Measurements from ENCODE around the gene TEX53. TPM values are rescaled to one million over a fixed set of nuclear protein-coding genes. Genes with fewer than 3 reads are reported as not detected.

The TEX53 gene
- total RNA-seq, 1 donor from 2014 or later = not detected

- no peak overlapping the region for H3K4me3 ChIP-seq (ENCODE audit: low read depth, low read length)
- no peak for TF ChIP-seq CTCF (IDR thresholded peaks at IDR 0.05; ENCODE audit: insufficient read depth, low read length, poor library complexity, severe bottlenecking)
- no peaks in the 10 kb centered on the region for H3K27me3 ChIP-seq (ENCODE audit: control insufficient read depth, insufficient read depth, low read length)
- no peaks in the 10 kb centered on the region for H3K36me3 ChIP-seq (ENCODE audit: control insufficient read depth, insufficient read depth, low read length)
- DNase-seq (ENCODE audit: low read depth) = no peak
These were observed 13.7 kb downstream of the TEX53 start for GRCh38 chr9:114643896-114644295.

DNA sequence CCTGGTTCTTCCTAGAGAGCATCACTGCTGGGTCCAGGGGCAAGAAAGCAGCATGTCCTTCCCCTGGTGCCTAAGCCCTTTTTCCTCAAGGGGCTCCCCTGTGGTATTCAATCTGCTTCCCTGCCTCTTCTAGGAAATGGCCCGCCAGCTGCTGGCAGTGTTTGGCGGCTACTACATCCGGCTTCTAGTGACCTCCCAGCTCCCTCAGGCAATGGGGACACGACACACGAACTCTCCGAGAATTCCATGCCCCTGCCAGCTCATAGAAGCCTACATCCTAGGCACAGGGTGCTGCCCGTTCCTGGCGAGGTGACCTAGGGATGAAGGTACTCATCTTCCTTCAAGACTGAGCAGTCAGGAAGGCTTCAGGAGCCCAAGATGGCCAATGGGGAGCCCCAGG, 14.6 kb downstream of the TEX53 start:
- DNase-seq (ENCODE audit: low read depth) = no peak
- TF ChIP-seq CTCF (IDR thresholded peaks at IDR 0.05; ENCODE audit: insufficient read depth, low read length, poor library complexity, severe bottlenecking) = no peak
- Histone ChIP-seq H3K36me3 (ENCODE audit: control insufficient read depth, insufficient read depth, low read length) (no peaks in the 10 kb centered on the region), H3K27me3 (ENCODE audit: control insufficient read depth, insufficient read depth, low read length) (no peaks in the 10 kb centered on the region), H3K4me3 (ENCODE audit: low read depth, low read length) (no peak overlapping the region)

- DNase-seq (ENCODE audit: low read depth) = no peak
- no peak overlapping the region for H3K4me3 ChIP-seq (ENCODE audit: low read depth, low read length)
- no peaks in the 10 kb centered on the region for H3K27me3 ChIP-seq (ENCODE audit: control insufficient read depth, insufficient read depth, low read length)
- no peak for TF ChIP-seq CTCF (IDR thresholded peaks at IDR 0.05; ENCODE audit: insufficient read depth, low read length, poor library complexity, severe bottlenecking)
- no peaks in the 10 kb centered on the region for H3K36me3 ChIP-seq (ENCODE audit: control insufficient read depth, insufficient read depth, low read length)
These were observed 15.6 kb downstream of the TEX53 start for GRCh38 chr9:114641967-114642366.

- Histone ChIP-seq H3K27me3 (ENCODE audit: control insufficient read depth, insufficient read depth, low read length) (no peaks in the 10 kb centered on the region), H3K36me3 (ENCODE audit: control insufficient read depth, insufficient read depth, low read length) (no peaks in the 10 kb centered on the region), H3K4me3 (ENCODE audit: low read depth, low read length) (no peak overlapping the region)
- TF ChIP-seq CTCF (IDR thresholded peaks at IDR 0.05; ENCODE audit: insufficient read depth, low read length, poor library complexity, severe bottlenecking) = no peak
- no peak for DNase-seq (ENCODE audit: low read depth)
These were observed 19.2 kb downstream of the TEX53 start for GRCh38 chr9:114638404-114638803.

DNA sequence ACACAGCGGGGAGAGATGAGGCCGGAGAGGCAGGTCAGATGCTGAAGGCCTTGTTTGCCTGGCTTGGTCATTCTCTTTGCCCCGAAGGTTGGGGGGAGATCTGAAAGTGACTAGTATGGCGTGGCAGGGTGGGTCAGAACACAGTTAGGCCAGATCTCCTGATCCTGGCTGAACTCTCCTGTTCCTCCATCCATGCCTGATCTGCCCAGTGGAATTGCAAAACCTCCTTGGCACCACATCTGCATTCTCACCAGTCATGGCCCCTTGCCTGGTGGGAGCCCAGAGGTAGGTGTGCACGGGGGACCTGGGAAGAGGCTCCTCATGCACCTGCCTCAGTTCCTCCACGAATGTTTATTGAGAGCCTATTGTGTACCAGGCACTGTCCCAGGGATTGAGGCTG, 23.2 kb downstream of the TEX53 start:
- DNase-seq (ENCODE audit: low read depth) = no peak
- Histone ChIP-seq H3K4me3 (ENCODE audit: low read depth, low read length) (no peak overlapping the region), H3K27me3 (ENCODE audit: control insufficient read depth, insufficient read depth, low read length) (no peaks in the 10 kb centered on the region), H3K36me3 (ENCODE audit: control insufficient read depth, insufficient read depth, low read length) (no peaks in the 10 kb centered on the region)
- TF ChIP-seq CTCF (IDR thresholded peaks at IDR 0.05; ENCODE audit: insufficient read depth, low read length, poor library complexity, severe bottlenecking) = no peak

GRCh38 chr9:114633438-114634089, 24.0 kb downstream of the TEX53 start:
- TF ChIP-seq CTCF (IDR thresholded peaks at IDR 0.05; ENCODE audit: insufficient read depth, low read length, poor library complexity, severe bottlenecking) = no peak
- Histone ChIP-seq H3K4me3 (ENCODE audit: low read depth, low read length) (no peak overlapping the region), H3K36me3 (ENCODE audit: control insufficient read depth, insufficient read depth, low read length) (no peaks in the 10 kb centered on the region), H3K27me3 (ENCODE audit: control insufficient read depth, insufficient read depth, low read length) (no peaks in the 10 kb centered on the region)
- no peak for DNase-seq (ENCODE audit: low read depth)
